HUES64 (cell line): ENCODE data around the gene SPATA6.

Source experiments
- H3K27ac ChIP-seq: 2 replicates; pipeline ENCODE4 v1.7.0; 2013; ENCODE audit warnings: low read depth, low read length, inconsistent platforms
- H3K27me3 ChIP-seq: 2 replicates; pipeline ENCODE4 v1.6.1; 2013; ENCODE audit warnings: mild to moderate bottlenecking, low read length; ENCODE audit not compliant: insufficient read depth
- H3K36me3 ChIP-seq: 2 replicates; pipeline ENCODE4 v1.6.1; 2013; ENCODE audit warnings: mild to moderate bottlenecking, low read length; ENCODE audit not compliant: insufficient read depth
- H3K4me1 ChIP-seq: 2 replicates; pipeline ENCODE4 v1.6.1; 2013; ENCODE audit warnings: mild to moderate bottlenecking, low read length, moderate library complexity; ENCODE audit not compliant: insufficient read depth
- H3K4me3 ChIP-seq: 2 replicates; pipeline ENCODE4 v1.5.1; 2013; ENCODE audit warnings: mild to moderate bottlenecking, low read length, moderate library complexity
- H3K9ac ChIP-seq: 2 replicates; pipeline ENCODE4 v1.6.1; 2013; ENCODE audit warnings: mild to moderate bottlenecking, low read depth, low read length
- H3K9me3 ChIP-seq: 2 replicates; pipeline ENCODE4 v1.6.1; 2013; ENCODE audit warnings: low read depth, low read length; ENCODE audit not compliant: insufficient read depth
- WGBS: fragments of 150-250, 120-280 bp; methylation state at CpG from one replicate; pipeline ENCODE4 v1.1.7; 2013; ENCODE audit warnings: missing lambda C conversion rate; 5-methylcytosine and 5-hydroxymethylcytosine counted together

SPATA6 gene

GRCh38 chr1:48414264-48414663 lies 57.7 kb downstream of the SPATA6 start:
- Histone ChIP-seq H3K9me3 (no peaks in the 10 kb centered on the region), H3K4me3 (no peak overlapping the region), H3K27me3 (no peaks in the 10 kb centered on the region), H3K27ac (no peak overlapping the region), H3K36me3 (no peaks in the 10 kb centered on the region), H3K4me1 (no peaks in the 10 kb centered on the region), H3K9ac (no peak overlapping the region)
- 90% methylated on average over 2 of the region's 2 CpGs for WGBS

GRCh38 chr1:48405940-48406339 lies 66.1 kb downstream of the SPATA6 start:
- Histone ChIP-seq H3K4me3 (no peak overlapping the region), H3K9ac (no peak overlapping the region), H3K36me3 (no peaks in the 10 kb centered on the region), H3K27ac (no peak overlapping the region), H3K9me3 (no peaks in the 10 kb centered on the region), H3K27me3 (no peaks in the 10 kb centered on the region), H3K4me1 (no peaks in the 10 kb centered on the region)
- WGBS: 93% methylated on average over 2 of the region's 2 CpGs

GRCh38 chr1:48405400-48405799 lies 66.6 kb downstream of the SPATA6 start:
- Histone ChIP-seq H3K4me3 (no peak overlapping the region), H3K9ac (no peak overlapping the region), H3K27me3 (no peaks in the 10 kb centered on the region), H3K36me3 (no peaks in the 10 kb centered on the region), H3K4me1 (no peaks in the 10 kb centered on the region), H3K9me3 (no peaks in the 10 kb centered on the region), H3K27ac (no peak overlapping the region)
- 92% methylated on average over 1 of the region's 1 CpG for WGBS

DNA sequence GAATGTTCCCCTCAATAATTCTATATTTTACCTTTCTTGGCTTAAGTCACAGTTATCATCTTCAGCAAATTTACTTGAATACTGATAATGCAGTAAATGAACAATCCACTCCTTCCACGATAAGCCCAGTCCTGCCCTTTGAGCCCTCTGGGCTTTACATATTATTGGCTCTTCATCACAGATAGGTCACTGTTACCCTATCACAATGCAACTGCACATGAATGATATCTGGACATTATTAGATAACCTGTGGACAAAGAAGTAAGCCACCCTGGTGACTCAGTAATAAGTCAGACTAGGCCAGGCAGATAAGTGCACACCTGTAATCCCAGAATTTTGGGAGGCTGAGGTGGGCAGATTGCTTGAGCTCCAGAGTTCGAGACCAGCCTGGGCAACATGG lies 69.4 kb downstream of the SPATA6 start:
- WGBS: 90% methylated on average over 2 of the region's 2 CpGs
- no peak overlapping the region for H3K9ac ChIP-seq
- H3K36me3 ChIP-seq: no peaks in the 10 kb centered on the region

GRCh38 chr1:48396208-48396607 lies 75.8 kb downstream of the SPATA6 start:
- Histone ChIP-seq H3K27me3 (no peaks in the 10 kb centered on the region), H3K9me3 (no peaks in the 10 kb centered on the region), H3K9ac (no peak overlapping the region), H3K36me3 (no peaks in the 10 kb centered on the region), H3K27ac (no peak overlapping the region), H3K4me3 (no peak overlapping the region), H3K4me1 (no peaks in the 10 kb centered on the region)
- WGBS: 94% methylated on average over 1 of the region's 2 CpGs

More for the DNA sequence above, 69.4 kb downstream of the SPATA6 start:
- no peak overlapping the region for H3K4me3 ChIP-seq
- H3K9me3 ChIP-seq: no peaks in the 10 kb centered on the region
- H3K4me1 ChIP-seq: no peaks in the 10 kb centered on the region
- H3K27me3 ChIP-seq: no peaks in the 10 kb centered on the region
- H3K27ac ChIP-seq: no peak overlapping the region

- H3K9me3 ChIP-seq: no peaks in the 10 kb centered on the region
- H3K4me3 ChIP-seq: no peak overlapping the region
- H3K9ac ChIP-seq: no peak overlapping the region
- no peaks in the 10 kb centered on the region for H3K36me3 ChIP-seq
- H3K27ac ChIP-seq: no peak overlapping the region
- H3K27me3 ChIP-seq: no peaks in the 10 kb centered on the region
- H3K4me1 ChIP-seq: no peaks in the 10 kb centered on the region
- WGBS: no CpG with 5 or more reads among the region's 2 CpGs
These were observed 80.1 kb downstream of the SPATA6 start for GRCh38 chr1:48391926-48392325.

DNA sequence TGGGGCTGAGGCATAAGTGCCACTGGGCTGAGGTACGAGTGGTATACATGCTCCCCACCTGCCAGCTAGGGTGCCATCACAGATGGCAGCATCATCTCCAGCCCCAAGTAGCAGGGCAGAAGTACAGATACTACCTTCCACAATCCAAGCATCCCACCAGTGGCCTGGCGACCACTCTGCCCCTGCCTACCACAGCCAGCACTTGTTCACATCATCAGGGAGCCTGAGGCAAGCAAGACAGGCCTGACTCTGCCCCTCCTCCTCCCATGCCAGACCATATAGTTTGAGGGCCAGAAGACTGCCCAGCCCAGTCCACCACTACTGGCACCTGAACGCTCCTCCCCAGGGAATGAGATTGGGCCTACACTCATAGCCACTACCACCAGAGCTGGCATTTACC lies 84.6 kb downstream of the SPATA6 start:
- Histone ChIP-seq H3K27me3 (no peaks in the 10 kb centered on the region), H3K9me3 (0 out of 2 replicates have a peak, but pooled peaks cover 7% of the 10 kb centered on the region), H3K4me1 (no peaks in the 10 kb centered on the region), H3K27ac (no peak overlapping the region), H3K4me3 (no peak overlapping the region), H3K9ac (no peak overlapping the region), H3K36me3 (peaks cover 7% of the 10 kb centered on the region)
- 96% methylated on average over 3 of the region's 3 CpGs for WGBS

- Histone ChIP-seq H3K27me3 (no peaks in the 10 kb centered on the region), H3K9me3 (peaks cover 38% of the 10 kb centered on the region), H3K4me3 (no peak overlapping the region), H3K9ac (no peak overlapping the region), H3K27ac (no peak overlapping the region), H3K36me3 (peaks cover 8% of the 10 kb centered on the region), H3K4me1 (no peaks in the 10 kb centered on the region)
These were observed 97.2 kb downstream of the SPATA6 start for GRCh38 chr1:48374785-48375184.

DNA sequence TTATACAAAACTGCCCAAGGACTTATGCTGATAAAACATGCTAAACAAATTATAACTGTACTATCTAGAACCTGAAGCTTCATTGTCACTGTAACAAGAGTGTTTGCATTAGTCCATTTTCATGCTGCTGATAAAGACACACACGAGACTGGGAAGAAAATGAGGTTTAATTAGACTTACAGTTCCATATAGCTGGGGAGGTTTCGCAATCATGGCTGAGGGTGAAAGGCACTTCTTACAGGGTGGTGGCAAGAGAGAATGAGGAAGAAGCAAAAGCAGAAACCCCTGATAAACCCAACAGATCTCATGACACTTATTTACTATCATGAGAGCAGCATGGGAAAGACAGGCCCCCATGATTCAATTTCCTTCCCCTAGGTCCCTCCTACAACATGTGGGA lies 100.4 kb downstream of the SPATA6 start:
- H3K4me3 ChIP-seq: no peak overlapping the region
- H3K27me3 ChIP-seq: no peaks in the 10 kb centered on the region
- H3K9ac ChIP-seq: no peak overlapping the region
- peaks cover 9% of the 10 kb centered on the region for H3K36me3 ChIP-seq
- H3K9me3 ChIP-seq: peaks cover 50% of the 10 kb centered on the region
- no peaks in the 10 kb centered on the region for H3K4me1 ChIP-seq
- no peak overlapping the region for H3K27ac ChIP-seq
- 100% methylated on average over 2 of the region's 2 CpGs for WGBS

GRCh38 chr1:48362901-48363300 lies 109.1 kb downstream of the SPATA6 start:
- Histone ChIP-seq H3K36me3 (no peaks in the 10 kb centered on the region), H3K9me3 (no peaks in the 10 kb centered on the region), H3K27ac (no peak overlapping the region), H3K4me1 (no peaks in the 10 kb centered on the region), H3K27me3 (no peaks in the 10 kb centered on the region), H3K9ac (no peak overlapping the region), H3K4me3 (no peak overlapping the region)
- WGBS: 95% methylated on average over 7 of the region's 7 CpGs

DNA sequence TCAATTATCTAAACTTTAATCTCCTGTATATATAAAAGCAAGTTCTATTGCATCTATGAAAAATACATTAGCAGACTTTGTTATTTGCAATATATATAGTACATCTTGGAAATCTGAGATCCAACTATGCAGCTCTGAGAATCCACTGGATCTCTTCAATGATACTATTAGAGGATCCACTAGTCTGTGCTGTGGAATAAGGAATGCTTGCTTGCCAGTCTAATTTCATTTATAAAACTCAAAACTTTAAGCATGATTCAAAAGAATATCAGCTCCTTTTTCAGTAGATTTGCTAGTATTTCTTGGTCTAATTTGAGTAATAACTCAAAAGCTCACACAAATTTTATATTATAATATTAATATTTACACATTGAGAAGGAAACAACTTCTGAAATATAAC lies 115.1 kb downstream of the SPATA6 start:
- Histone ChIP-seq H3K4me3 (no peak overlapping the region), H3K27ac (no peak overlapping the region), H3K9ac (no peak overlapping the region), H3K36me3 (no peaks in the 10 kb centered on the region), H3K4me1 (no peaks in the 10 kb centered on the region), H3K27me3 (no peaks in the 10 kb centered on the region), H3K9me3 (no peaks in the 10 kb centered on the region)

GRCh38 chr1:48344373-48344772 lies 127.6 kb downstream of the SPATA6 start:
- H3K9me3 ChIP-seq: no peaks in the 10 kb centered on the region
- no peaks in the 10 kb centered on the region for H3K36me3 ChIP-seq
- no peak overlapping the region for H3K27ac ChIP-seq
- no peak overlapping the region for H3K4me3 ChIP-seq
- no peaks in the 10 kb centered on the region for H3K4me1 ChIP-seq
- no peaks in the 10 kb centered on the region for H3K27me3 ChIP-seq
- WGBS: 94% methylated on average over 2 of the region's 4 CpGs
- no peak overlapping the region for H3K9ac ChIP-seq
